ENCODE results near the gene FAM180B. TPM values are rescaled to one million over a fixed set of nuclear protein-coding genes. Genes with fewer than 3 reads are reported as not detected.

Gene FAM180B
- total and polyA plus RNA-seq, 2 experiments from 2014 or later = not detected

GRCh38 chr11:47603295-47603694, 16.8 kb downstream of the FAM180B start:
- Histone ChIP-seq H3K27ac (ENCODE audit: low read depth) (no peak overlapping the region), H3K4me1 (ENCODE audit: insufficient read depth) (no peaks in the 10 kb centered on the region), H3K9me2 (ENCODE audit: insufficient read depth) (no peaks in the 10 kb centered on the region), H2AFZ (no peak overlapping the region), H3K4me2 (no peak overlapping the region), H3K36me3 (ENCODE audit: insufficient read depth) (no peaks in the 10 kb centered on the region), H3K79me2 (replicated peaks; ENCODE audit: insufficient read depth) (no peaks in the 10 kb centered on the region), H3F3A (replicated peaks; ENCODE audit: low read depth) (no peaks in the 10 kb centered on the region), H3K4me3 (no peak overlapping the region), H3K27me3 (ENCODE audit: insufficient read depth) (no peaks in the 10 kb centered on the region), H4K20me1 (replicated peaks; ENCODE audit: insufficient read depth) (no peaks in the 10 kb centered on the region; the same call in 1 of the 2 replicates)
- DNase-seq (ENCODE audit: low spot score) = no peak
- no peak overlapping the region for H3K4me3 Mint-ChIP-seq
- ATAC-seq = no peak
- H3K27ac Mint-ChIP-seq = no peak overlapping the region
- TF ChIP-seq EZH2phosphoT487 (IDR thresholded peaks at IDR 0.05; ENCODE audit: unreplicated experiment) (no peak), ZNF331 (CRISPR knock-in tag; IDR thresholded peaks at IDR 0.05; ENCODE audit: low read depth) (no peak), CTCF (conservative IDR thresholded peaks at IDR 0.05; ENCODE audit: low read depth in 2 of 2) (no peak), REST (IDR thresholded peaks at IDR 0.05; ENCODE audit: unreplicated experiment) (no peak), STAT1 (IDR thresholded peaks at IDR 0.05; ENCODE audit: unreplicated experiment) (no peak), EZH2 (IDR thresholded peaks at IDR 0.05; ENCODE audit: low read depth, unreplicated experiment) (no peak), NANOG (IDR thresholded peaks at IDR 0.05; ENCODE audit: borderline replicate concordance) (no peak), JUNB (IDR thresholded peaks at IDR 0.05; ENCODE audit: unreplicated experiment) (no peak), ETS1 (IDR thresholded peaks at IDR 0.05) (no peak), ZNF114 (CRISPR knock-in tag; IDR thresholded peaks at IDR 0.05) (no peak), POLR2AphosphoS5 (IDR thresholded peaks at IDR 0.05; ENCODE audit: low read depth) (no peak), CREB1 (CRISPR knock-in tag; IDR thresholded peaks at IDR 0.05; ENCODE audit: low read depth) (no peak), ZNF462 (CRISPR knock-in tag; IDR thresholded peaks at IDR 0.05) (no peak)
- H3K36me3 Mint-ChIP-seq (ENCODE audit: low read depth) = no peaks in the 10 kb centered on the region
- H3K27me3 Mint-ChIP-seq (ENCODE audit: insufficient read depth, low read depth, poor library complexity) = peaks cover 4% of the 10 kb centered on the region
- H3K4me1 Mint-ChIP-seq = peaks cover 9% of the 10 kb centered on the region
- no peaks in the 10 kb centered on the region for H3K9me3 Mint-ChIP-seq
